ENCODE measurements around the gene SULF2. TPM values are rescaled to one million over a fixed set of nuclear protein-coding genes. Genes with fewer than 3 reads are reported as not detected.

The SULF2 gene
- total and polyA plus RNA-seq, 2 of the 4 experiments (the other 2 are of a cell fraction), result 0.54 to 0.77 TPM

Small RNA genes within 50 kb of the gene (microRNA-seq; reads per million reads assigned to microRNA genes)
- not detected for gene RNU7-173P (ENCODE audit: insufficient read depth, insufficient read length)

Small RNA genes within 50 kb of the gene (small RNA-seq; reads per million reads assigned to genes)
- gene RNU7-173P, result 0 reads per million in 5 experiments

Data from IMR-90 (cell line).